K562 (cell line): ENCODE results near the gene TMEM120B. TPM values are rescaled to one million over a fixed set of nuclear protein-coding genes. Genes with fewer than 3 reads are reported as not detected.

Source experiments
- ATAC-seq: fragments of 200-7000 bp; cut with Tn5 transposase; 3 replicates; pipeline ENCODE4 v1.9.1; 2020; ENCODE audit warnings: moderate library complexity
- BruUV-seq: library from RNA; stranded (reverse); fragments of 400-500 nt; replicated peaks from 2 replicates; lab custom pipeline; 2021; lab: Mats Ljungman, UMichigan
- CTCF ChIA-PET: fragments of 300-600 bp; formaldehyde crosslinking; extraction: SDS; loops from one replicate; lab custom pipeline; 2021; ENCODE audit warnings: low intra/inter-chr PET ratio; lab: Yijun Ruan, JAX
- POLR2A ChIA-PET: fragments of 300-600, 350-650 bp; sonication (Branson Sonifier 250); formaldehyde crosslinking; extraction: SDS; loops from one replicate; lab custom pipeline; 2021; ENCODE audit warnings: antibody characterized with exemption, inconsistent platforms; lab: Yijun Ruan, JAX
- DNase-seq, 4 experiments: peaks; one replicate each; pipeline versions ENCODE4 v3.0.0 to v3.0.0-alpha.2; 2011 to 2018; ENCODE audit warnings: low spot score in 3 of 4, mixed read lengths in 3 of 4; ENCODE audit errors: extremely low read depth in 1 of 4
- FAIRE-seq: peaks from 2 replicates; lab custom pipeline; 2011; peaks lifted over from hg19 to GRCh38; lab: Jason Lieb, UNC
- H2AFZ ChIP-seq: 2 replicates; pipeline ENCODE4 v1.6.0; 2011; ENCODE audit warnings: low read depth, low read length, control low read depth, inconsistent platforms
- H3K27ac ChIP-seq: fragments of 200-600 bp; 3 replicates; pipeline ENCODE4 v1.8.0; 2011; ENCODE audit warnings: low read depth, mild to moderate bottlenecking, control low read depth, inconsistent platforms, low read length, moderate library complexity, mixed read lengths; ENCODE audit errors: extremely low read depth
- H3K27me3 ChIP-seq, 2 experiments: fragments of 300-600 bp in 1 of 2; 2 replicates in 1 of 2; 3 replicates in 1 of 2; pipeline versions ENCODE4 v1.6.0 to v1.8.0; 2011; ENCODE audit warnings: inconsistent platforms in 2 of 2, low read length in 2 of 2, mild to moderate bottlenecking in 1 of 2, mixed read lengths in 1 of 2, moderate library complexity in 1 of 2; ENCODE audit not compliant: control insufficient read depth in 2 of 2, insufficient read depth in 2 of 2
- H3K36me3 ChIP-seq: fragments of 300-600 bp; 3 replicates; pipeline ENCODE4 v1.8.0; 2011; ENCODE audit warnings: mild to moderate bottlenecking, low read length, inconsistent platforms; ENCODE audit not compliant: control insufficient read depth, insufficient read depth
- H3K4me1 ChIP-seq, 2 experiments: fragments of 200-600 bp in 1 of 2; replicated peaks in 1 of 2; 2 replicates in 1 of 2; 3 replicates in 1 of 2; pipeline versions ENCODE4 v1.5.1 to v1.8.0; 2011; ENCODE audit warnings: inconsistent platforms in 2 of 2, low read length in 2 of 2, mild to moderate bottlenecking in 1 of 2, mixed read lengths in 1 of 2, moderate library complexity in 1 of 2; ENCODE audit not compliant: control insufficient read depth in 2 of 2, insufficient read depth in 2 of 2
- H3K4me2 ChIP-seq: 2 replicates; pipeline ENCODE4 v1.6.1; 2011; ENCODE audit warnings: low read length, control low read depth, inconsistent platforms, mixed read lengths; ENCODE audit not compliant: insufficient read depth
- H3K4me3 ChIP-seq: fragments of 200-600 bp; sonication (generic), shearing (Covaris generic); 2 replicates; pipeline ENCODE4 v1.5.1; 2016; ENCODE audit warnings: control low read depth, inconsistent platforms
- H3K79me2 ChIP-seq: fragments of 200-600 bp; 3 replicates; pipeline ENCODE4 v1.8.0; 2011; ENCODE audit warnings: low read length, inconsistent platforms; ENCODE audit not compliant: control insufficient read depth, insufficient read depth
- H3K9ac ChIP-seq, 2 experiments: 2 replicates each; pipeline versions ENCODE4 v1.6.0 to v1.6.1; 2011; ENCODE audit warnings: low read depth in 2 of 2, low read length in 2 of 2, control low read depth in 1 of 2, inconsistent platforms in 1 of 2, mild to moderate bottlenecking in 1 of 2, mixed read lengths in 1 of 2; ENCODE audit not compliant: insufficient read depth in 1 of 2
- H3K9me1 ChIP-seq: one replicate; pipeline ENCODE4 v1.6.0; 2011; ENCODE audit warnings: inconsistent platforms, mild to moderate bottlenecking, low read length, moderate library complexity; ENCODE audit not compliant: control insufficient read depth, insufficient read depth
- H3K9me3 ChIP-seq: replicated peaks from 2 replicates; pipeline ENCODE4 v1.5.1; 2011; ENCODE audit warnings: low read depth, low read length, inconsistent platforms; ENCODE audit not compliant: control insufficient read depth, insufficient read depth
- H4K20me1 ChIP-seq: replicated peaks from 2 replicates; pipeline ENCODE4 v1.6.1; 2011; ENCODE audit warnings: low read length, inconsistent platforms, mixed read lengths; ENCODE audit not compliant: control insufficient read depth, insufficient read depth
- ATF1 ChIP-seq, 2 experiments: fragments of 450-650 bp in 1 of 2; IDR thresholded peaks; 2 replicates each; pipeline ENCODE4 v1.6.1; 2016; ENCODE audit warnings: missing compliant biosample characterization in 1 of 2, missing genetic modification characterization in 1 of 2
- ATF7 ChIP-seq: fragments of 450-650 bp; IDR thresholded peaks from 2 replicates; pipeline ENCODE4 v1.7.1; 2014; ENCODE audit warnings: mild to moderate bottlenecking, moderate library complexity
- DMBX1 ChIP-seq: fragments of 250-450 bp; sonication (Bioruptor Pico); IDR thresholded peaks from 2 replicates; pipeline ENCODE4 v1.8.0; 2022; ENCODE audit warnings: inconsistent platforms, mild to moderate bottlenecking, moderate library complexity, borderline replicate concordance
- FOXM1 ChIP-seq, 2 experiments: fragments of 450-650 bp in 1 of 2; sonication (generic) in 1 of 2; formaldehyde crosslinking in 1 of 2; IDR thresholded peaks; 2 replicates each; pipeline versions ENCODE4 v1.6.1 to v1.9.0; 2017 to 2022; ENCODE audit warnings: low read depth in 2 of 2, mild to moderate bottlenecking in 2 of 2, missing genetic modification reagents in 1 of 2, moderate library complexity in 1 of 2
- HIVEP1 ChIP-seq: fragments of 250-450 bp; sonication (Bioruptor Pico); IDR thresholded peaks from 2 replicates; pipeline ENCODE4 v1.4.0; 2020; ENCODE audit warnings: mild to moderate bottlenecking
- MEF2A ChIP-seq: IDR thresholded peaks from 2 replicates; pipeline ENCODE4 v1.6.1; 2011; ENCODE audit warnings: low read depth, mild to moderate bottlenecking, low read length, moderate library complexity; ENCODE audit not compliant: control insufficient read depth
- NFATC3 ChIP-seq: fragments of 450-650 bp; IDR thresholded peaks from 2 replicates; pipeline ENCODE4 v1.6.1; 2017; ENCODE audit warnings: mild to moderate bottlenecking
- PHF8 ChIP-seq: fragments of 200-600 bp; sonication (generic); IDR thresholded peaks from 2 replicates; pipeline ENCODE4 v1.6.1; 2012; ENCODE audit warnings: mixed run types, mild to moderate bottlenecking, inconsistent platforms, low read length, moderate library complexity, borderline replicate concordance
- SIN3B ChIP-seq: fragments of 450-650 bp; IDR thresholded peaks from 2 replicates; pipeline ENCODE4 v1.6.1; 2017; ENCODE audit warnings: low read depth, mild to moderate bottlenecking, moderate library complexity
- XRCC3 ChIP-seq: fragments of 450-650 bp; IDR thresholded peaks from 2 replicates; pipeline ENCODE4 v1.6.1; 2017; ENCODE audit warnings: mild to moderate bottlenecking, moderate library complexity
- ZC3H4 ChIP-seq: sonication (generic); formaldehyde crosslinking; IDR thresholded peaks from 2 replicates; pipeline ENCODE4 v1.9.0; 2021; ENCODE audit warnings: missing genetic modification reagents, borderline replicate concordance
- ZNF224 ChIP-seq: sonication (generic); formaldehyde crosslinking; IDR thresholded peaks from 2 replicates; pipeline ENCODE4 v1.8.0; 2022; ENCODE audit warnings: mild to moderate bottlenecking, missing genetic modification reagents
- ZNF431 ChIP-seq: sonication (generic); formaldehyde crosslinking; IDR thresholded peaks from 2 replicates; pipeline ENCODE4 v1.8.0; 2022; ENCODE audit warnings: mild to moderate bottlenecking, missing genetic modification reagents
- ZNF695 ChIP-seq: fragments of 450-650 bp; formaldehyde crosslinking; IDR thresholded peaks from 2 replicates; pipeline ENCODE4 v1.4.0; 2020; ENCODE audit warnings: mild to moderate bottlenecking, moderate library complexity
- WGBS: fragments of 100-300 bp; shearing (Covaris generic); methylation state at CpG from one replicate; pipeline ENCODE4 v1.1.6; 2016; ENCODE audit warnings: low coverage, mixed read lengths; ENCODE audit not compliant: insufficient coverage; ENCODE audit errors: missing lambda C conversion rate; 5-methylcytosine and 5-hydroxymethylcytosine counted together
- in situ Hi-C: fragments of 300-500 bp; cut with MboI; formaldehyde crosslinking; loops from 4 replicates; pipeline ENCODE4 v1.15.0; 2018; ENCODE audit warnings: inconsistent platforms, mixed read lengths
- intact Hi-C: fragments of 100-400 bp; cut with micrococcal nuclease; formaldehyde crosslinking; loops from 2 replicates; pipeline ENCODE4 v1.14.2; 2022
- polyA plus RNA-seq, 8 experiments: library from polyadenylated mRNA; depleted of rRNA in 4 of 8; stranded (reverse) in 5 of 8; unstranded in 3 of 8; fragments of >200 nt; fragmentation: Nextera tagmentation in 2 of 8; fragmentation: Illumina TruSeq in 1 of 8; extraction: Ambion mirVana in 2 of 8; extraction: Trizol in 1 of 8; gene quantifications; 2 replicates each; pipeline versions ENCODE4 v1.2.1 to v1.2.3, GENCODE V29; 2011 to 2014; ENCODE audit warnings: inconsistent platforms in 1 of 8, missing spikeins in 1 of 8
- total RNA-seq, 7 experiments: library from RNA; depleted of rRNA in 6 of 7; stranded (reverse); fragments of >200 nt in 6 of 7; fragmentation: Illumina TruSeq in 2 of 7; extraction: Trizol in 2 of 7; gene quantifications; 2 replicates each; pipeline versions ENCODE4 v1.2.1 to v1.2.3, GENCODE V29; 2011 to 2021; ENCODE audit warnings: low replicate concordance in 1 of 7
- TF ChIP-seq, protein P1 (sequence below), 2 experiments: fragments of 450-650 bp in 1 of 2; IDR thresholded peaks; 2 replicates each; pipeline ENCODE4 v1.6.1; 2011 to 2017; ENCODE audit warnings: low read depth in 2 of 2, antibody characterized with exemption in 1 of 2, borderline replicate concordance in 1 of 2, low read length in 1 of 2, mild to moderate bottlenecking in 1 of 2, mixed read lengths in 1 of 2; ENCODE audit not compliant: control insufficient read depth in 1 of 2
- TF ChIP-seq, protein P2 (sequence below): fragments of 250-450 bp; sonication (Bioruptor Pico); IDR thresholded peaks from 2 replicates; pipeline ENCODE4 v1.5.0; 2020; ENCODE audit warnings: mild to moderate bottlenecking, borderline replicate concordance

The TMEM120B gene
- total and polyA plus RNA-seq, 9 of the 15 experiments (the other 6 are each of a cell fraction or from before 2014, with no cell fraction given) = 1.7 to 18.6 (median 7.4) TPM

DNA sequence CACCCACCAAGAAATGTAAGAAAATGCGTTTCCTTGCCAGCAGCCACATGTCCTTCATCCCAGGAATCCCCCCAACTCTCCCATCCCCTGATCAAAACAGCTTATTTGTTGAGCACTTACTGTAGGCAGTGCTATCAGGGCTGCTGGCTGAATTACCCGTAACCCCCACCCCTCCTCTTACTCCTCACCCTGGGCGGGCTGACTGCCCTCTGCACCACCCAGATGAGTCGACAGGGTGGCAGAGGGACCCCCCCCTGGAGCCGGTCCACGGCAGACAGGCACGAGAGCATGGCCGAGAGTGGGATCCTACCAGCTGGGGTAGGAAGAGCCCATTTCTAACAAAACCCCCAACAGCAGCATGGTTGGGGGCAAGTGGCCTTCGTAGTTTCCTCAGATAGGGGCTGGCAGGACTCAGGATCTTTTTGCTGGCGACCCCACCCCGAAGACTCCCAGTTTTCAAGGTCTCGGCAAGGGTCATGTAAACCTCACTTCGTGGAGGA is 82.0 kb downstream of the TMEM120B start:
- ATAC-seq = peak; percentile 6
- peaks cover 29% of the 10 kb centered on the region for H3K36me3 ChIP-seq
- H3K27ac ChIP-seq = peak overlapping the region; percentile 81
- peak in 2 of 4 experiments; percentile 31 to 63 for DNase-seq
- H3K4me2 ChIP-seq = peak overlapping the region; percentile 92
- no peaks in the 10 kb centered on the region for H3K27me3 ChIP-seq
- FAIRE-seq = no peak
- in situ Hi-C loops (loop anchor here (5.0 kb wide), 3 partner anchors 93 to 242 kb away; partner anchors contain the start of gene PSMD9), intact Hi-C loops (loop anchor here (1.0 to 5.0 kb wide), 6 partner anchors 18 to 242 kb away; partner anchors contain the start of gene PSMD9)
- H3K79me2 ChIP-seq = peaks cover 48% of the 10 kb centered on the region
- peaks cover 38 to 78% of the 10 kb centered on the region in 2 experiments for H3K4me1 ChIP-seq
- H3K4me3 ChIP-seq = peak overlapping the region; percentile 24
- no peaks in the 10 kb centered on the region for H3K9me3 ChIP-seq
- no peaks in the 10 kb centered on the region for H3K9me1 ChIP-seq
- no peaks in the 10 kb centered on the region for H4K20me1 ChIP-seq
- ChIA-PET CTCF (interaction anchor here (0.7 to 5.9 kb wide), 15 partner anchors 10 to 459 kb away, joined by 3 to 73 read pairs (median 6); partner anchors contain the start of genes BCL7A and PSMD9), POLR2A (interaction anchor here (0.5 to 9.4 kb wide), 23 partner anchors 10 to 335 kb away, joined by 3 to 194 read pairs (median 5); partner anchors contain the start of genes PSMD9, SETD1B and TMEM120B)
- WGBS = 1% methylated on average over 13 of the region's 13 CpGs
- H3K9ac ChIP-seq = peak overlapping the region; percentile 75 to 91
- peak overlapping the region; percentile 97 for H2AFZ ChIP-seq
- BruUV-seq = no TSS peak
- TF ChIP-seq ATF7 (peak; percentile 14; the same call in 1 of the 2 replicates), ZNF224 (0 out of 2 replicates have a peak, but pooled peaks have one; percentile 25), NFATC3 (no peak), ATF1 (CRISPR knock-in tag; IDR thresholded peaks at IDR 0.05) (no peak), ATF1 (tag; IDR thresholded peaks at IDR 0.05) (peak; percentile 68), SIN3B (0 out of 2 replicates have a peak, but pooled peaks have one; percentile 42), PHF8 (peak; percentile 29; the same call in 1 of the 2 replicates), DMBX1 (no peak), ZC3H4 (CRISPR knock-in tag) (no peak), ZNF431 (no peak), HIVEP1 (no peak), ZNF695 (CRISPR knock-in tag) (no peak), FOXM1 (IDR thresholded peaks at IDR 0.05; ENCODE audit: low read depth) (no peak), FOXM1 (CRISPR knock-in tag; IDR thresholded peaks at IDR 0.05; ENCODE audit: low read depth) (no peak), MEF2A (no peak), XRCC3 (no peak)
- TF ChIP-seq, protein P1, sequence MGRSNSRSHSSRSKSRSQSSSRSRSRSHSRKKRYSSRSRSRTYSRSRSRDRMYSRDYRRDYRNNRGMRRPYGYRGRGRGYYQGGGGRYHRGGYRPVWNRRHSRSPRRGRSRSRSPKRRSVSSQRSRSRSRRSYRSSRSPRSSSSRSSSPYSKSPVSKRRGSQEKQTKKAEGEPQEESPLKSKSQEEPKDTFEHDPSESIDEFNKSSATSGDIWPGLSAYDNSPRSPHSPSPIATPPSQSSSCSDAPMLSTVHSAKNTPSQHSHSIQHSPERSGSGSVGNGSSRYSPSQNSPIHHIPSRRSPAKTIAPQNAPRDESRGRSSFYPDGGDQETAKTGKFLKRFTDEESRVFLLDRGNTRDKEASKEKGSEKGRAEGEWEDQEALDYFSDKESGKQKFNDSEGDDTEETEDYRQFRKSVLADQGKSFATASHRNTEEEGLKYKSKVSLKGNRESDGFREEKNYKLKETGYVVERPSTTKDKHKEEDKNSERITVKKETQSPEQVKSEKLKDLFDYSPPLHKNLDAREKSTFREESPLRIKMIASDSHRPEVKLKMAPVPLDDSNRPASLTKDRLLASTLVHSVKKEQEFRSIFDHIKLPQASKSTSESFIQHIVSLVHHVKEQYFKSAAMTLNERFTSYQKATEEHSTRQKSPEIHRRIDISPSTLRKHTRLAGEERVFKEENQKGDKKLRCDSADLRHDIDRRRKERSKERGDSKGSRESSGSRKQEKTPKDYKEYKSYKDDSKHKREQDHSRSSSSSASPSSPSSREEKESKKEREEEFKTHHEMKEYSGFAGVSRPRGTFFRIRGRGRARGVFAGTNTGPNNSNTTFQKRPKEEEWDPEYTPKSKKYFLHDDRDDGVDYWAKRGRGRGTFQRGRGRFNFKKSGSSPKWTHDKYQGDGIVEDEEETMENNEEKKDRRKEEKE (IDR thresholded peaks at IDR 0.05; ENCODE audit: borderline replicate concordance in 1 of 2, control insufficient read depth in 1 of 2, low read depth in 2 of 2, low read length in 1 of 2) = 0 out of 4 replicates have a peak, but pooled peaks of 1 of the 2 experiments have one; percentile 0
- TF ChIP-seq, protein P2, sequence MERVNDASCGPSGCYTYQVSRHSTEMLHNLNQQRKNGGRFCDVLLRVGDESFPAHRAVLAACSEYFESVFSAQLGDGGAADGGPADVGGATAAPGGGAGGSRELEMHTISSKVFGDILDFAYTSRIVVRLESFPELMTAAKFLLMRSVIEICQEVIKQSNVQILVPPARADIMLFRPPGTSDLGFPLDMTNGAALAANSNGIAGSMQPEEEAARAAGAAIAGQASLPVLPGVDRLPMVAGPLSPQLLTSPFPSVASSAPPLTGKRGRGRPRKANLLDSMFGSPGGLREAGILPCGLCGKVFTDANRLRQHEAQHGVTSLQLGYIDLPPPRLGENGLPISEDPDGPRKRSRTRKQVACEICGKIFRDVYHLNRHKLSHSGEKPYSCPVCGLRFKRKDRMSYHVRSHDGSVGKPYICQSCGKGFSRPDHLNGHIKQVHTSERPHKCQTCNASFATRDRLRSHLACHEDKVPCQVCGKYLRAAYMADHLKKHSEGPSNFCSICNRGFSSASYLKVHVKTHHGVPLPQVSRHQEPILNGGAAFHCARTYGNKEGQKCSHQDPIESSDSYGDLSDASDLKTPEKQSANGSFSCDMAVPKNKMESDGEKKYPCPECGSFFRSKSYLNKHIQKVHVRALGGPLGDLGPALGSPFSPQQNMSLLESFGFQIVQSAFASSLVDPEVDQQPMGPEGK (CRISPR knock-in tag) = no peak
